Mucosa of rectum (tissue), 2 donors: ENCODE measurements around the gene INPP5E.

ENCODE experiments used
- H3K27ac ChIP-seq, 2 donors: one replicate each; pipeline ENCODE4 v1.7.0; 2013; ENCODE audit warnings: inconsistent platforms in 2 of 2, low read depth in 2 of 2, low read length in 2 of 2
- H3K27me3 ChIP-seq, 2 donors: one replicate each; pipeline ENCODE4 v1.7.0; 2013; ENCODE audit warnings: low read length in 2 of 2; ENCODE audit not compliant: control insufficient read depth in 2 of 2, insufficient read depth in 2 of 2
- H3K36me3 ChIP-seq, 2 donors: one replicate each; pipeline ENCODE4 v1.7.0; 2013; ENCODE audit warnings: low read length in 2 of 2; ENCODE audit not compliant: control insufficient read depth in 2 of 2, insufficient read depth in 2 of 2
- H3K4me1 ChIP-seq, 2 donors: one replicate each; pipeline ENCODE4 v1.7.0; 2013; ENCODE audit warnings: low read length in 2 of 2, mild to moderate bottlenecking in 1 of 2; ENCODE audit not compliant: control insufficient read depth in 2 of 2, insufficient read depth in 2 of 2
- H3K4me3 ChIP-seq, 2 donors: one replicate each; pipeline ENCODE4 v1.7.0; 2013; ENCODE audit warnings: low read length in 2 of 2
- H3K9ac ChIP-seq, 2 donors: one replicate each; pipeline ENCODE4 v1.7.0; 2013; ENCODE audit warnings: low read length in 2 of 2, low read depth in 1 of 2, mild to moderate bottlenecking in 1 of 2
- H3K9me3 ChIP-seq, 2 donors: one replicate each; pipeline ENCODE4 v1.7.0; 2013; ENCODE audit warnings: low read length in 2 of 2; ENCODE audit not compliant: control insufficient read depth in 2 of 2
- donor health status: healthy.
- donor health status: Normal muscosa, but diverticular disease.

The INPP5E gene

GRCh38 chr9:136437430-136437829 is 2.2 kb downstream of the INPP5E start:
- Histone ChIP-seq H3K27me3 (no peaks in the 10 kb centered on the region), H3K9me3 (no peaks in the 10 kb centered on the region), H3K36me3 (peaks cover 8 to 26% of the 10 kb centered on the region in 2 donors), H3K27ac (no peak overlapping the region), H3K4me3 (peak overlapping the region in 1 of 2 donors; percentile 26), H3K4me1 (peaks cover 16 to 17% of the 10 kb centered on the region in 2 donors), H3K9ac (peak overlapping the region; percentile 9 to 41)

GRCh38 chr9:136436055-136436634 is 3.5 kb downstream of the INPP5E start:
- Histone ChIP-seq H3K9me3 (no peaks in the 10 kb centered on the region), H3K9ac (no peak overlapping the region), H3K4me3 (no peak overlapping the region), H3K27me3 (no peaks in the 10 kb centered on the region), H3K27ac (no peak overlapping the region), H3K4me1 (peaks cover 16 to 17% of the 10 kb centered on the region in 2 donors), H3K36me3 (peaks cover 10 to 18% of the 10 kb centered on the region in 2 donors)

GRCh38 chr9:136434580-136435169 is 5.0 kb downstream of the INPP5E start:
- Histone ChIP-seq H3K36me3 (peaks cover 10 to 15% of the 10 kb centered on the region in 2 donors), H3K27me3 (no peaks in the 10 kb centered on the region)

GRCh38 chr9:136433849-136434579 is 5.6 kb downstream of the INPP5E start:
- H3K27me3 ChIP-seq = no peaks in the 10 kb centered on the region
- peaks cover 12 to 21% of the 10 kb centered on the region in 2 donors for H3K36me3 ChIP-seq
- no peak overlapping the region for H3K9ac ChIP-seq
- H3K27ac ChIP-seq = no peak overlapping the region
- H3K9me3 ChIP-seq = no peaks in the 10 kb centered on the region
- peaks cover 14 to 15% of the 10 kb centered on the region in 2 donors for H3K4me1 ChIP-seq
- H3K4me3 ChIP-seq = no peak overlapping the region

More at GRCh38 chr9:136434580-136435169, 5.0 kb downstream of the INPP5E start:
- Histone ChIP-seq H3K9me3 (no peaks in the 10 kb centered on the region), H3K4me1 (peaks cover 14 to 16% of the 10 kb centered on the region in 2 donors), H3K9ac (no peak overlapping the region), H3K27ac (no peak overlapping the region), H3K4me3 (no peak overlapping the region)

- Histone ChIP-seq H3K4me1 (peaks cover 6 to 9% of the 10 kb centered on the region in 2 donors), H3K9ac (no peak overlapping the region), H3K9me3 (no peaks in the 10 kb centered on the region), H3K4me3 (no peak overlapping the region), H3K36me3 (peaks cover 13 to 26% of the 10 kb centered on the region in 2 donors), H3K27me3 (no peaks in the 10 kb centered on the region), H3K27ac (no peak overlapping the region)
These were observed 6.5 kb downstream of the INPP5E start for GRCh38 chr9:136433043-136433715.

- H3K9ac ChIP-seq = no peak overlapping the region
- no peak overlapping the region for H3K27ac ChIP-seq
- peaks cover 13 to 25% of the 10 kb centered on the region in 2 donors for H3K36me3 ChIP-seq
- H3K27me3 ChIP-seq = no peaks in the 10 kb centered on the region
- H3K9me3 ChIP-seq = no peaks in the 10 kb centered on the region
- no peak overlapping the region for H3K4me3 ChIP-seq
- peaks cover 4 to 5% of the 10 kb centered on the region in 2 donors for H3K4me1 ChIP-seq
These were observed 7.1 kb downstream of the INPP5E start for GRCh38 chr9:136432591-136432990.

- H3K36me3 ChIP-seq = peaks cover 13 to 25% of the 10 kb centered on the region in 2 donors
These were observed 7.8 kb downstream of the INPP5E start for GRCh38 chr9:136431782-136432350.

GRCh38 chr9:136430588-136431234 is 8.9 kb downstream of the INPP5E start:
- Histone ChIP-seq H3K27ac (no peak overlapping the region), H3K4me3 (no peak overlapping the region), H3K27me3 (no peaks in the 10 kb centered on the region), H3K9me3 (no peaks in the 10 kb centered on the region), H3K9ac (no peak overlapping the region), H3K4me1 (no peaks in the 10 kb centered on the region), H3K36me3 (peaks cover 13 to 25% of the 10 kb centered on the region in 2 donors)

More at GRCh38 chr9:136431782-136432350, 7.8 kb downstream of the INPP5E start:
- H3K27ac ChIP-seq = no peak overlapping the region
- H3K9ac ChIP-seq = no peak overlapping the region
- no peaks in the 10 kb centered on the region for H3K27me3 ChIP-seq
- H3K4me1 ChIP-seq = no peaks in the 10 kb centered on the region
- H3K9me3 ChIP-seq = no peaks in the 10 kb centered on the region
- H3K4me3 ChIP-seq = no peak overlapping the region

GRCh38 chr9:136429683-136430491 is 9.8 kb downstream of the INPP5E start:
- Histone ChIP-seq H3K36me3 (peaks cover 13 to 24% of the 10 kb centered on the region in 2 donors), H3K4me1 (no peaks in the 10 kb centered on the region), H3K4me3 (no peak overlapping the region), H3K27ac (no peak overlapping the region), H3K9me3 (no peaks in the 10 kb centered on the region), H3K9ac (no peak overlapping the region), H3K27me3 (no peaks in the 10 kb centered on the region)
